GM19467 (cell line): ENCODE results near the gene LONRF3.

ENCODE experiments used
- ATAC-seq: cut with Tn5 transposase; IDR thresholded peaks from one replicate; pipeline ENCODE4 v1.9.1; 2021; ENCODE audit warnings: mild to moderate bottlenecking, moderate library complexity; ENCODE audit not compliant: unreplicated experiment

The LONRF3 gene

DNA sequence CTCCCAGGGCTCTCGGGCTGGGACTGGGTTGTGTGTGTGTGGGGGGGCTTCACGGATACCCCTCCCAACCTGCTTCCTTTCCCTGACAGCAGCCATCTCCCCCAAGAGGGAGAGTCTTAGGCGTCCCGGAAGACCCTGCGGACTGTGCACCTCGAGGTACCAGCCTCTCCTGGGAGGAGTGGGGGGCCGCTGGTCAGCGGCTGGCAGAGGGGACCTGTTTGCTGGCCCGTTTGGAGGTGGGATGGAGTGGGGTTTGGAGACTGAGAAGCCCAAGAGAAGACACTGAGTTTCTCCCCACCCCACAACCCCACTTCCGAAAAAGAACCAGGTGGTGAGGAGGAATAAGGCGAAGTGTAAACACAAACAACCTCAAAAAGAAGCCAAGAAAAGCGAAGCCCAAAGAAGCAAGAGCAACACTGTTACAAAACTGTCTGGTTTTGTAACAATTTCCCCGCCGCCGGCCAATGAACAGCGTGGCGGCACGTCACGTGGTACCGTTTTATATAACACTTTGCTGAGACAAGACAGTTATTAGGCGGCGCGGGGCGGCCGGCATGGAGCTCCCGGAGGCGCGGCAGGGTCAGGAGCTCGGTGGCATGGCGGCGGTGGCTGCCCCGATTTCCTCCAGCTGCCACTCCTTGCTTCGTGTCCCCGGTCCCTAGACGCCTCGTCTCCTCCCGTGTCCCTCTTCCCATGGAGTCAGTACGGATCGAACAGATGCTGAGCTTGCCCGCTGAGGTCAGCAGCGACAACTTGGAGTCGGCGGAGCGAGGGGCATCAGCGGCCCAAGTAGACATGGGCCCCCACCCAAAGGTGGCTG is at the start of gene LONRF3:
Gene LONRF3, plus strand, starts transcription at position 531 of the 820 bp plus-strand sequence. Its CDS starts 163 bp downstream, at position 694.
- ATAC-seq: no peak

DNA sequence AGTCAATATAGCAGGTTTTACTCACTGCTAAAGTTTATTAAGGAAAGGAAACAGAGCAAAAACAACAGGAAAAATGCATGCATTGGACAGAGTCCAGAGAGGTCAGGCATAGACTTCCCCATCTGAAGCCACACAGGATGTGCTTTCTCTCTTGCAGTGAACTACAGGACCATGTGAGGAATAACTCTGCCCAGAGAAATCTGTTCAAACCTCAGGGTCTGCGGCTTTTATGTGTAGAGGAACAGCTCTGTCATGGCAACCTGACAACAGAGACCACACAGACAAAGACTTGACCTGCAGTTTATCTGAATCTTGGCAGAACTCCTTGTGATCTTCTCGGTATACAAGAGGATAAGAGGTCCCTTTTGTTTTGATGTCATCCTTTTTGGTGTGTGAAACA is 46.3 kb upstream of the LONRF3 start:
- ATAC-seq: no peak

DNA sequence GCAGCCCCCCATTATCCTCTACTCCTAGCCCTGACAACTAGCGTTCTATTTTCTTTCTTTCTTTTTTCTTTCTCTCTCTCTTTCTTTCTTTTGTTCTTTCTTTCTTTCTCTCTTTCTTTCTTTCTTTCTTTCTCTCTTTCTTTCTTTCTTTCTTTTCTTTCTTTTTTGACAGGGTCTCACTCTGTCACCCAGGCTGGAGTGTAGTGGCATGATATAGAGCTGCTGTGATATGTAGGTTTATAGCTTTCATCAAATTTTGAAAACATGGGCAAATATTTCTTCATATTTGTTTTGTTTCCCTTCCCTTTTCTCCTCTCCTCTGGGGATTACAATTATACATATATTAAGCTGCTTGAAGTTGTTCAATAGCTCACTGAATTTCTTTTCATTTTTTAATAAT is 39.1 kb upstream of the LONRF3 start:
- ATAC-seq: no peak

DNA sequence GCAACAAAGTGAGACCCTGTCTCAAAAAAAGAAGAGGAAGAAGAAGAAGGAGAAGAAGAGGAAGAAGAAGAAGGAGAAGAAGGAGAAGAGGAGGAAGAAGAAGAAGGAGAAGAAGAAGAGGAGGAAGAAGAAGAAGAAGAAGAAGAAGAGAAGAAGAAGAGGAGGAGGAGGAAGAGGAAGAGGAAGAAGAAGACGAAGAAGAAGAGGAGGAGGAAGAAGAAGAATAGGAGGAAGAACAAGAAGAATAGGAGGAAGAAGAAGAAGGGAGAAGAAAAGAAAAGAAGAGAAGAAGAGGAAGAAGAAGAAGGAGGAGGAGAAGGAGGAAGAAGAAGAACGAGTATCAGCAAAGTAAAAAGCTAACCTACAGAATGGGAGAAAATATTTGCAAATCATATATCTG is 33.3 kb upstream of the LONRF3 start:
- no peak for ATAC-seq

DNA sequence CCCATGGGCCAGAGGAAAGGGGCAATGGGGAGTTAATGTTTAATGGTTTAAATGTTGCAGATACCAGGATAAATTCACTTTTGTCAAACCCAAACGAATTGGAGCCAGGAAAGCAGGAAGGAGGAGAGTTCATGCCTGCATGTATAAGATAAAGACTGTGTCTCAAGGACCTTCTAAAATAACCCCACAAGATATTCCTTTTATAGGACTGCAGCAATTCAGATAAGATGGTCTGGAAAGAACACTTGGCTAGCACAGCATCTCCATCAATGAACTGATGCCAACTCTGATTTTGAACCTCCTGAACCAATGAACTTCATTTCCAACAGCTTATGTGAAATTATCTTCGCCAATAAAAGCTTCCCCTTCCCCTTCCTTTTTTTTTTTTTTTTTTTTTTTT is 31.3 kb upstream of the LONRF3 start:
- no peak for ATAC-seq

DNA sequence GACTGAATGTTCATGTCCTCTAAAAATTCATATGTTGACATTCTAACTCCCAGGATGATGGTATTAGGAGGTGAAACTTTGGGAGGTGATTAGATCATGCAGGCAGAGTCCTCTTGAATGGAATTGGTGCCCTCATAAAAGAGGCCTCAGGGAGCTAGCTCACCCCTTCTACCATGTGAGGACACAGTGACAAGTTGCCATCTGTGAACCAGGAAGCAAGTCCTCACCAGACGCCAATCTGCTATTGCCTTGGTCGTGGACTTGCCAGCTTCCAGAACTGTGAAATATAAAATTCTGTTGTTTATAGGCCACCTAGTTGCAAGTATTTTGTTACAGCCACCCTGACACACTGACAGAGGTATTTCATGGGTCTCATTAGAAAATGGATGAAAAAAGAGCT is 28.5 kb upstream of the LONRF3 start:
- ATAC-seq: no peak

DNA sequence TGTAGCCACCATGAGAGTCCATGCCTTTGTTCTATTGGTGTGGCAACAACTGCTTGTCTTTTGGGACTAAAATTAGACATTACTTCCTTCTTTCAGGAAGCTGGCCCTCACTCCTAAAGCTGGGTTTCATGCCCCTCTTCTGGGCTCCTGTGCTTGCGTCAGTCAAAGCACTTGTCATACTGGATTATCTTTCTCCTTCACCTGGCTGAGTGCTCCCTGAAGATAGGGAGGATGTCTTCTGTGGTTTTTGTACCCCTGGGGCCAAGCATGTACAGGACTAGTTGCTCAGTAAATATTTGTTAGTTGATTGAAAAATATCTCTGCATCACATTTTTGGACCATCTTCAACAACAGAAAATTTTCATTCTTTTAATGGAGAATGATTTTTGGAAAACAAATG is 26.1 kb upstream of the LONRF3 start:
- no peak for ATAC-seq

DNA sequence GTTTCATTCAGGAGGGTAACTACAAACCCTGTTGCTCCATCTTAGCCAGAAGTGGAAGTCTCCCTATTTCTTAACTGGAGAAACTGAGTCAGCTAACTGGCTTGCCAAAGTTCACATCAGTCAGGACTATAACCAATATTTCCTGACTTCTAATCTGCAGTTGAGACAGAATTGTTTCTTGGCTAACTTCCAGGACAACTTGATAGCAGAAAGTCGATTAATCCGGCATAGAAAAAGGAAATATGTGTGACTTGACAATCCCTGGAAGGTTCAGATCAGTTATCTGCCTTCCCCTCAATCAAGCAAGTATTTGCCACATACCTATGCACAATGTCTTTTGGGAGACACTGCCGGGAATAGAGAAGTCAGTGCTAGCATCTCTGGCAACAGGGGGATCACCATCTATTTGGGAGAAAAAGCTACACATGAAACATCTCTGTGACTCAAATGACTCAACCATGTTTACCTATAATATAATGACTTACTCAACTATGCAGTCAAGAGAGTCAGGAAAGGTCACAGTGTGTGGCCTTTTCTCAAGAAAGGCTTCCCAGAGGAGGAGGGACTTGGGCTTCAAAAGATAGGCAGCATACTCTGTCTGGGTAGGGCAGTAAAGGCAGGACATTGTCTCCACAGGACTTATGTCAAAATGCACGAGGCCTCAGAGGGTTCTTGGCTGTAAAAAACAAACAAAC is 12.4 kb upstream of the LONRF3 start:
- no peak for ATAC-seq

DNA sequence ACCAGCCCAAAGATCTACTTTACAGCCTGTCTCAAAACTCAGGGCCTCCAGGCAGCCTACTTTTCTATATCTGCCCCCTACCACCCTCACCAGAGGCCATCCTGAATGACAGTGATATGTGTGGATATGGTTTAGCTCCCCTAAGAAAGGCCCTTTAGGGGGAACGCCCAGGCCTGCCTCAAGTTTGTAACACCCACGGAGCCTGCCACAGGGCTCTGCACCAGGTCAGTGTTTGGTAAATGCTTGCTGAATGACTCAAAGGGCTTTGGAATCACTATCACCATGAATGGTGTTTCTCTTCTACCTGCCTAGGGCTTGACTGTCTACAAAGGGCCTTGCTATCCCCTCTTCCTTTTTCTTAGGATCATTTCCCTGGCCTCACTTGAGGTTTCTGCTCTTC is 11.3 kb upstream of the LONRF3 start:
- no peak for ATAC-seq

DNA sequence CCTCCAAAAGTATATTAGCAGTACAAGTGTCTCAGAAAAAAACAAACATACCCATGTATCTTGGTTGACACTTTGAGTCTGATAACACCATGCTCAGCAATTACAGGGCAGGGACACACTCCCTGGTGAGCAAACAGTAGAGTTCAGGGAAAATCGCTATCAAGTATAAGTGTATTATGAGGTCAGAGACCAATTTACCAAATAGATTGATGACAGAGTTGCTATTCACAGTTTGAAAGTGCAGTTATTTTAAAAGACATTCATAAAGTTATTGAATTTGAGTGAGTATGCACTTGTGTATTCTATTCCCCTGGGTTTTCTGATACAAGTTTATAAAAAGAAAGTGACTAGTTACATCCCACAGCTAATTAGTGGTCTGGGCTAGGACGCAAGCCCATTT is 10.2 kb upstream of the LONRF3 start:
- ATAC-seq: no peak

DNA sequence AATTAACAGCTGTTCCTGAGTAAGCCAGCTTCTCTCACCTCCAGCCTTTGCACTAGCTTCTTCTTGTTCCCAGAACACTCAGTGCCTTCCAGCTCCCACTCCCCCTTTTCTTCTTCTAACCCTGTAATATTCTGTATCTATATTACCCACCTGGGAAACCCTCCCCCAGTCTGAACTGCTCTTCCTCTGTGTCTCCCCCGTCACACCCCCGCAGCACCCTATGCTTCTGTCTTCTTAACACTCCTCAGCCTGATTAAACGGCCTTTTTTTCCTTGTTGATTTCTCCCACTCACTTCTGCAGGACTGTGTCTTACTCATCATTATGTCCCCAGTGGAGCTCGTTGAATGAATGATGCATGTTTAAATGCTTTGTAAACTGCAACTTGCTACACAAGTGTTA is 9.0 kb upstream of the LONRF3 start:
- no peak for ATAC-seq

DNA sequence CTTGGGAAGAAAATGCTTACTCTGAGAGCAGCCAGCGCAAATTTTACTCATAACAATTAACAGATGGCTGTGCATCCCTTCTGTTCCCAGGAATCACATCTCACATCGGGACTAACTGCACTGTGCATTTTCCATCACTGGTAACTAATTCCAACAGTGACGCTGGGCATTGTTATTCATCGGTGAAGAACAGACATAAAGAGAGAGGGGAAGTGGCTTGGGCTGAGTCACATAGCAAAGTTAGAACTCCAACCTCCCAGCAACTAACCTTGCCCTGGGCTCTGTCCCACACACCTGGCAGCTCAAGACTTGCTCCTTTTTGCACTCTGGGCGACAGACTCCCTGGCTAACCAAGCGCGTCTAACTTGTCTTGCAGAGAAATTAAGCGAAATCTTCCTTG is 6.4 kb upstream of the LONRF3 start:
- no peak for ATAC-seq

DNA sequence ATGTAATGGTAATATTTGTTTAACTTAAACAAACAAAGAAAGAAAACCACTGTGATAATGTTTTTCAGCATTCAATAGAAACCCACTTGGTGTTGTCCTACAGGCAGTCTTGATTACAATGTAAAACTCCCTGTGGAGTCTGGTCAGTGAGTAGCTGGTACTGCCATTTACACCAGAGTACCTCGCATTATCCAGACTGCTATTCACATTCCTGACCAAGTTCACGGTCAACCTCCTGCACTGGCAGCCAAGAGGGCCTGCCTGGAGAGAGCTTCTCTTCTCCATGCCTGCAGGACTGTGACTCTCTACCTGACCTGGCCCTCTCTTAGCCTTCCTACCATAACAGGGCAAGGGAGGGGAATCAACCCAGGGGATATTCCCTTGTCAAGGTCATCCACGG is 2.9 kb upstream of the LONRF3 start:
- no peak for ATAC-seq

DNA sequence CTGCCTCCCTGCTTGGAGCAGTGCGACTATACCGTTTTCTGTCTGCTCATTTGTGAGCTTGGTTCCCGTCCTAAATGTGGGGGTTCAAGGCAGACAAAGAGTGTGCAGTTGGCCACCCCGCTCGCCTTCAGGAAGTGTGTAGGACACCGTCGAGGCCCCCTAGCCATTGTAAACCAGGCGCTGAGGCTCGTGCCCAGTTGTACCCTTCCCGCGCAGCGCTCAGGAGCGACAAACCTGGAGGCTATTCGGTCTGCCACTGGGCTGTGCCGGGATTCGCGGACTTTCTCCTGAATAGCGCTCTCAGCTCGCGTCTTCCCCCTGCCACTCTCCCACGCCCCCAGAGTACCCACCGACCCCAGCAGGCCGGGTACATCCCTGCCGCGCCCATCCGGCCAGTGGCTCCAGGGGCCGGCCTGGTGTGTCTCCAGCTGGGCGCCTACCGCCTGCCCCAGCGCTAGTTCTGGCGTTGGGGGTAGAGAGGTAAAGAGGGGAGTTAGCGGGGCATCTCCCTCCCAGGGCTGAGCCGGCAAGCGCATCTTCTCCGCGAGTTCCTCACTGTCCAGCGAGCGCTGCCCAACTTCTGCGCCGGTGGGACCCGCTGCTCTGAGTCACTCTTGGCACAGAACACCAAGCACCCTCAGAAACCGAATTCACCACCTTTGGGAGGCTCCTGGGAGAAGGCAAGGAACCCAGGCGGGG is 880 bp upstream of the LONRF3 start:
- no peak for ATAC-seq

DNA sequence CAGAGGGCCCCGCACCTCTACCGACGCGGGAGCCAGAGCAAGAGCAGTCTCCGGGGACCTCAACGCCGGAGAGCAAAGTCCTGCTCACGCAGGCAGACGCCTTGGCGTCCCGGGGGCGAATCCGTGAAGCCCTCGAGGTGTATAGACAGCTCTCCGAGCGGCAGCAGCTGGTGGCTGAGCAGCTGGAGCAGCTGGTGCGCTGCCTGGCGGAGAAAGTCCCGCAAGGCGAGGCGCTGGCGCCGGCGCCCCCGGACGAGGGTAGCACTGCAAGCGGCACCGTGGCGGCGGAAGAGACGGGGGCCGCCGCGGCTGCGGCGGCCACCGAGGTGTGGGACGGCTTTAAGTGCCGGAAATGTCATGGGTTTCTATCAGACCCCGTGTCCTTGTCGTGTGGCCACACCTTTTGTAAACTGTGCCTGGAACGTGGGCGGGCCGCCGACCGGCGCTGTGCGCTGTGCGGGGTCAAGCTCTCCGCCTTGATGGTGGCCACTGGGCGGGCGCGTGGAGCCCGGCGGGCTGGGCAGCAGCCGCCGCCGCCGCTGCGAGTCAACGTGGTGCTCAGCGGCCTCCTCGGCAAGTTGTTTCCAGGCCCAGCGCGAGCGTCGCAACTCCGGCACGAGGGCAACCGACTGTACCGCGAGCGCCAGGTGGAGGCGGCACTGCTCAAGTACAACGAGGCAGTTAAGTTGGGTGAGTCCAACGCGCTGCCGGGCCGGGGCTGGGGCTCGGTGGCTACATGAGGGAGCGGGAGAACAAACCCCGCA is 672 bp downstream of the LONRF3 start:
- peak; percentile 45 for ATAC-seq

DNA sequence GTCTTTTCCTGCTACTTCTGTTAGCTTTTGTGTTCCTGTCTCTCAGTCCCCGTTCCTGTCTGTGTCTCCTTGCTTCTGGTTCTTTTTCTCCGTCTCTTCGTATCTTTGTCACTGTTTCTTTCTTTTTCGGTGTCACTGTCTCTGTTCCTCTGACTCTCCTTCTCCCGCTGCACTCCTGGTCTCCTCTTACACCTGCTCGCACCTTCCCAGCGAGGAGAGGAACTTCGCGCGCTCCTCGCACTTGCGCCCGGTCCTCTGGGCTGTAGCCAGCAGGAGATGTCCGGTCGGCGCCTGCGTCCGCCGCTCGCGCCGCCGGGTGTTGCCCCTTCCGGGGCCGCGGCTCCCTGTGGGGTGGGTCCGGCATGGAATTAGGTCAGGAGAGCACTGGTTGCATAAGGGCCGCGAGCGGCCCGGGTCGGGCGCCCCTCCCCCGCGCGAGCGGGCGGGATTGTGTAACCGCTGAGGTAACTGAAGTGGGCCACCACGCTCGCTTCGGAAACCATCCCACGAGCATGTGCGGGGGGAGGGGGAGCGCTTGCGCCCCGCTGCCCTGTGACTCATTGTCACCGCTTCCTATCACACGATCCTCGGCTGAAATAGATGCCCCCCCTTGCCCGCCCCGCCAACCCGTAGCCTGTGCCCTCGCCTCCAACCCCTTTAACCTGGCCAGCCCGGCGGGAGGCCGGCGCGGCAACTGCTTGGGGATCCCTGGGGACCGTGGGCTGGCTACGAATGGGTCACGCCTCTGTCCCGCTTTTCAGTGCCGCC is 1.6 kb downstream of the LONRF3 start:
- ATAC-seq: no peak

DNA sequence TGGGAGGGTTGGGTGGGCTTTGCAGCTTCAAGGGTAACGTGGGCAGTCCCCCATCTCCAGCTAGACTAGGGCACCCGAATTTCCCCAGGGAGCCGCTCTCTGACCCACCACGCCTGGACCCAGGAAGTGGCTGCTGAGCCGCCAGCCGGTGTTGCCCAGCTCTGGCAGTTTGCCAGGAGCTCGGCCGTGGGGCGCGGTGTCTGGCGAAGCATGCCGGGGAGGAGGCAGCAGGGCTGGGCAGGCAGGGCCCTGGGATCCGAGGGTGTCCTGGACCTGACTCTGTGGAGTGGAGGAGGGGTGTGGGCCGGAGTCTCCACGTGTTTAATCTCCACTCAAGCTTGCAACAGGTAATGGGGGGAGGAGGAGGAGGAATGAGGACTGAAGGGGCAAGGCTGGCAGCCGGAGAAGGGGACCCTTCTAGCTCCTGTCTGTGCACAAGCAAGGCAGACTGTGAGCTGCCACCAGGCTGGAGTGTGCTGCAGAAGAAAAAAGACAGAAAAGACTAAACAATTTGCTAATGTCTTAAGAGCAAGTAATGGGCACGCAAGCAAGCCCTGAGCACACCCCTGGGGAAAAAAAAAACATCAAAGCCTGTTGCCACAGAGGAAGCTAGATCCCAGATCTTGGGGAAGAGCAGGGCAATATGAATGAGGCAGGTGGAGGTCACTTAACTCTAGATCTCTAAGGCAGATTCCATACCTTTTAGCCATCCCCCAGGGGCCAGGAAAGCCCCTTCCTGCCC is 2.4 kb downstream of the LONRF3 start:
- no peak for ATAC-seq

DNA sequence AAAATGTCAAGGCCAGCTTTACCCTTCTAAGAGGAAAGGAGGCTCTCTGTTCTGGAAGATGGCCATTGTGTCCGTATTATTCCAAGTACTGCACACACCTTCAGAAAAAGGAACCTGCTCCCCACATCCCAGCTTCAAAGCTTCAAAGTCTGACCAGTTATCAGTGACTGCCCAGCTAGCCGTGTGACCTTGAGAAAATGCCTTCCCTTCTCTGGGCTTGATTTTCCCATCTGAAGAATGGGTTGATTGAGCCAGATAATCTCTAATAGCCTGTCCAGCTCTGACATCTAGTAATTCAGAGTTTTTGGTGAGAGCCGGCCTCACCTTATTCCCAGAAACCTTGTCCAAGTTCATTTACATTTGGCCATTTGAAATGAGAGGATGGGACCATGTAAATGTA is 3.0 kb downstream of the LONRF3 start:
- ATAC-seq: no peak

DNA sequence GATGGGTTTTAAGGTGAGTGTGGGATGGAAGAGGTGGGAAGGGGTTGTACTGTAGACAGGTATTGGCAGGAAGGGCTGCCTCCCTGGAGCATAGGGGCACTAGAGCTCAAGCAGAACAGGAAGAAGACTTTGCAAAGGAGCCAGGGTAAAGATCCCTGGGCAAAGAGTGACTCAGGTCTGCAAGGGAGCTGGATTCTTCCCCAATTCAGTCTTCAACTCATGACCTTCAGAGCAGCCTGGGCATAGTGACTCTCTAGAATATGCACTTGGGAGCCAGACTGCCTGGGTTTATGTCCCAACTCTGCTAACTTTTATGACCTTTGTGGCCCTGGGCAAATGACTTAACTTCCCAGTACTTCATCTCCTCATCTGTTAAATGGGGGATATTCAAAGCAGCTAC is 4.0 kb downstream of the LONRF3 start:
- ATAC-seq: no peak

DNA sequence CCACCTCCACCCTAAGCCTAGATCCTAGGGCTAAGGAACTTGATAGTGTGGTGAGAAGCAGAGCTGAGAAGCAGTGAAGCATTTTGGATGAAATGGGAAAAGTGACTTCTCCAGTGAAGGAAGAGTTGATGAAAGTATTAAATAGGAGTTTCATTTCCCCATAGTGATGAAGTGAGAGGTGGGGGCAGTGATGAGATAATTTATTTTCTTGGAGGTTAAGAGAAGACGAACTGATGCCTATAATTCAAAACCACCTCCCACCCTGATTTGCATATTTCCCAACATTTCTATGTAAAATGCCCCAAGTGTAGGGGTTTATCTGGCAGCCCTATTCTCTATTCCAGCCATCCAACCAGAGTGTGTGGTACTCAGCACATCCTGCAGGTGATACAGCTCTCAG is 6.3 kb downstream of the LONRF3 start:
- ATAC-seq: no peak
